HepG2 (cell line): Measurements from ENCODE around the gene CYTH1. TPM values are rescaled to one million over a fixed set of nuclear protein-coding genes. Genes with fewer than 3 reads are reported as not detected.

Experiments
- E2F1 ChIP-seq: sonication (generic); formaldehyde crosslinking; IDR thresholded peaks from 2 replicates; pipeline ENCODE4 v1.5.0; 2020; ENCODE audit warnings: missing genetic modification reagents
- HNRNPL ChIP-seq: fragments of 200-400 bp; formaldehyde crosslinking; IDR thresholded peaks from 2 replicates; pipeline ENCODE4 v1.6.1; 2017; ENCODE audit warnings: mild to moderate bottlenecking, low read depth, low read length
- IKZF4 ChIP-seq: sonication (generic); formaldehyde crosslinking; IDR thresholded peaks from 2 replicates; pipeline ENCODE4 v1.5.1; 2020; ENCODE audit warnings: borderline replicate concordance, mild to moderate bottlenecking, low read depth, missing genetic modification reagents; ENCODE audit errors: not compliant biosample characterization
- IRX3 ChIP-seq: sonication (generic); formaldehyde crosslinking; IDR thresholded peaks from 2 replicates; pipeline ENCODE4 v1.8.1; 2023; ENCODE audit warnings: mild to moderate bottlenecking, low read depth, missing genetic modification reagents, borderline replicate concordance
- NFKBIZ ChIP-seq: IDR thresholded peaks from 2 replicates; pipeline ENCODE4 v1.6.1; 2018; ENCODE audit warnings: missing genetic modification reagents, missing compliant biosample characterization
- PAX8 ChIP-seq: sonication (generic); formaldehyde crosslinking; IDR thresholded peaks from 2 replicates; pipeline ENCODE4 v1.8.0; 2022; ENCODE audit warnings: mild to moderate bottlenecking, missing genetic modification reagents, borderline replicate concordance
- SKI ChIP-seq: fragments of 450-650 bp; IDR thresholded peaks from one replicate; pipeline ENCODE4 v1.6.1; 2018; ENCODE audit warnings: mild to moderate bottlenecking; ENCODE audit not compliant: partially characterized antibody
- SNAPC5 ChIP-seq: sonication (generic); formaldehyde crosslinking; IDR thresholded peaks from 2 replicates; pipeline ENCODE4 v1.8.1; 2023; ENCODE audit warnings: mild to moderate bottlenecking, missing genetic modification reagents, borderline replicate concordance
- TAF1 ChIP-seq: sonication (generic); formaldehyde crosslinking; IDR thresholded peaks from 2 replicates; pipeline ENCODE4 v1.4.0; 2020; ENCODE audit warnings: missing genetic modification reagents
- THAP7 ChIP-seq: sonication (generic); formaldehyde crosslinking; IDR thresholded peaks from 2 replicates; pipeline ENCODE4 v1.8.1; 2023; ENCODE audit warnings: mild to moderate bottlenecking, missing genetic modification reagents
- ZNF274 ChIP-seq: sonication (generic); formaldehyde crosslinking; IDR thresholded peaks from 2 replicates; pipeline ENCODE4 v1.5.1; 2020; ENCODE audit warnings: mild to moderate bottlenecking, missing genetic modification reagents
- ZNF329 ChIP-seq: sonication (generic); formaldehyde crosslinking; IDR thresholded peaks from 2 replicates; pipeline ENCODE4 v1.9.0; 2021; ENCODE audit warnings: low read depth, mild to moderate bottlenecking, missing genetic modification reagents
- ZNF333 ChIP-seq: sonication (generic); formaldehyde crosslinking; IDR thresholded peaks from 2 replicates; pipeline ENCODE4 v1.4.0; 2020; ENCODE audit warnings: mild to moderate bottlenecking, missing genetic modification reagents, borderline replicate concordance
- ZNF678 ChIP-seq: sonication (generic); formaldehyde crosslinking; IDR thresholded peaks from 2 replicates; pipeline ENCODE4 v1.4.0; 2020; ENCODE audit warnings: mild to moderate bottlenecking, missing genetic modification reagents
- ZSCAN22 ChIP-seq: sonication (generic); formaldehyde crosslinking; IDR thresholded peaks from 2 replicates; pipeline ENCODE4 v1.4.0; 2020; ENCODE audit warnings: mild to moderate bottlenecking, missing genetic modification reagents
- polyA plus RNA-seq, 8 experiments: library from polyadenylated mRNA; depleted of rRNA in 3 of 8; stranded (reverse) in 7 of 8; unstranded in 1 of 8; fragments of >200 nt; fragmentation: Illumina TruSeq in 4 of 8; extraction: Trizol in 4 of 8; gene quantifications; 2 replicates each; pipeline versions ENCODE4 v1.2.1 to v1.2.3, GENCODE V29; 2011 to 2016; ENCODE audit warnings: low read depth in 4 of 8, missing spikeins in 1 of 8, mixed read lengths in 1 of 8; ENCODE audit not compliant: insufficient read depth in 1 of 8
- total RNA-seq, 5 experiments: library from RNA; depleted of rRNA; stranded (reverse); fragments of >200 nt; fragmentation: Illumina TruSeq; extraction: Trizol; gene quantifications; 2 replicates each; pipeline ENCODE4 v1.2.3, GENCODE V29; 2016; ENCODE audit warnings: low read depth in 1 of 5
- TF ChIP-seq, protein P1 (sequence below): sonication (generic); formaldehyde crosslinking; IDR thresholded peaks from 2 replicates; pipeline ENCODE4 v1.9.0; 2021; ENCODE audit warnings: missing genetic modification reagents, borderline replicate concordance
- TF ChIP-seq, protein P2 (sequence below): sonication (generic); formaldehyde crosslinking; IDR thresholded peaks from 2 replicates; pipeline ENCODE4 v1.9.0; 2021; ENCODE audit warnings: missing genetic modification reagents, mild to moderate bottlenecking, borderline replicate concordance
- TF ChIP-seq, protein P3 (sequence below): fragments of 450-650 bp; IDR thresholded peaks from 2 replicates; pipeline ENCODE4 v1.6.1; 2017; ENCODE audit warnings: mild to moderate bottlenecking
- TF ChIP-seq, protein P4 (sequence below): sonication (generic); formaldehyde crosslinking; IDR thresholded peaks from 2 replicates; pipeline ENCODE4 v1.5.1; 2020; ENCODE audit warnings: missing genetic modification reagents, mild to moderate bottlenecking, borderline replicate concordance

The CYTH1 gene
- total and polyA plus RNA-seq, 2 of the 13 experiments (the other 11 are each of a cell fraction or from before 2014, with no cell fraction given): 20.1 to 48.9 TPM

DNA sequence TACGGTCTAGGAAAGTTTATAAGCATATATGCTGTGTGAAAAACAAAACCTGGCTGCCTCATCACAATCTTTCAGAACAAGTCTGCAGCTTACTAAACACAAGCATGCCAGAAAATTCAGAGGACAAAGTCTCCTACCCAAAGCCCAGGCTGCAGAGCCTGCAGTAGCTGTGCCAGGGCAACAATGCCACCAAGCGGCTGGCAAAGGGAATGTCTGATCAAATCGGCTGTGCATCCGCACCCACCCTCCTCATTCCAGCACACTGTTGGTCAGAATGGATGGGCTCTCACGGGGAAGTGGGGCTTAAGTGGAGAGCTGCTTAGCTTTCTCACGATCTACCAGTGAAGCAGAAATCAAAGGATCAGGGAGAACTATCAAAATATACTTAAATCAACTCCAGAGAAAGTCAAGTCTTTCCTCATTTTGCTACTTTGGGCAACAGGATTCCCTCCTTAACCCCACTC lies 73.5 kb downstream of the CYTH1 start (continued):
- TF ChIP-seq E2F1 (no peak), IKZF4 (no peak), ZNF678 (CRISPR knock-in tag) (no peak), ZNF333 (CRISPR knock-in tag) (no peak), TAF1 (CRISPR knock-in tag) (no peak), THAP7 (CRISPR knock-in tag) (no peak), SKI (no peak), NFKBIZ (CRISPR knock-in tag) (0 out of 2 replicates have a peak, but pooled peaks have one; percentile 53), ZSCAN22 (CRISPR knock-in tag) (no peak), ZNF329 (CRISPR knock-in tag) (no peak), ZNF274 (CRISPR knock-in tag) (0 out of 2 replicates have a peak, but pooled peaks have one; percentile 59), PAX8 (CRISPR knock-in tag) (no peak), IRX3 (peak; percentile 49; the same call in 1 of the 2 replicates), SNAPC5 (CRISPR knock-in tag) (peak; percentile 63; the same call in 1 of the 2 replicates), HNRNPL (peak; percentile 75; the same call in 1 of the 2 replicates)
- TF ChIP-seq, protein P1, sequence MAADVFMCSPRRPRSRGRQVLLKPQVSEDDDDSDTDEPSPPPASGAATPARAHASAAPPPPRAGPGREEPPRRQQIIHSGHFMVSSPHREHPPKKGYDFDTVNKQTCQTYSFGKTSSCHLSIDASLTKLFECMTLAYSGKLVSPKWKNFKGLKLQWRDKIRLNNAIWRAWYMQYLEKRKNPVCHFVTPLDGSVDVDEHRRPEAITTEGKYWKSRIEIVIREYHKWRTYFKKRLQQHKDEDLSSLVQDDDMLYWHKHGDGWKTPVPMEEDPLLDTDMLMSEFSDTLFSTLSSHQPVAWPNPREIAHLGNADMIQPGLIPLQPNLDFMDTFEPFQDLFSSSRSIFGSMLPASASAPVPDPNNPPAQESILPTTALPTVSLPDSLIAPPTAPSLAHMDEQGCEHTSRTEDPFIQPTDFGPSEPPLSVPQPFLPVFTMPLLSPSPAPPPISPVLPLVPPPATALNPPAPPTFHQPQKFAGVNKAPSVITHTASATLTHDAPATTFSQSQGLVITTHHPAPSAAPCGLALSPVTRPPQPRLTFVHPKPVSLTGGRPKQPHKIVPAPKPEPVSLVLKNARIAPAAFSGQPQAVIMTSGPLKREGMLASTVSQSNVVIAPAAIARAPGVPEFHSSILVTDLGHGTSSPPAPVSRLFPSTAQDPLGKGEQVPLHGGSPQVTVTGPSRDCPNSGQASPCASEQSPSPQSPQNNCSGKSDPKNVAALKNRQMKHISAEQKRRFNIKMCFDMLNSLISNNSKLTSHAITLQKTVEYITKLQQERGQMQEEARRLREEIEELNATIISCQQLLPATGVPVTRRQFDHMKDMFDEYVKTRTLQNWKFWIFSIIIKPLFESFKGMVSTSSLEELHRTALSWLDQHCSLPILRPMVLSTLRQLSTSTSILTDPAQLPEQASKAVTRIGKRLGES (CRISPR knock-in tag): no peak
- TF ChIP-seq, protein P2, sequence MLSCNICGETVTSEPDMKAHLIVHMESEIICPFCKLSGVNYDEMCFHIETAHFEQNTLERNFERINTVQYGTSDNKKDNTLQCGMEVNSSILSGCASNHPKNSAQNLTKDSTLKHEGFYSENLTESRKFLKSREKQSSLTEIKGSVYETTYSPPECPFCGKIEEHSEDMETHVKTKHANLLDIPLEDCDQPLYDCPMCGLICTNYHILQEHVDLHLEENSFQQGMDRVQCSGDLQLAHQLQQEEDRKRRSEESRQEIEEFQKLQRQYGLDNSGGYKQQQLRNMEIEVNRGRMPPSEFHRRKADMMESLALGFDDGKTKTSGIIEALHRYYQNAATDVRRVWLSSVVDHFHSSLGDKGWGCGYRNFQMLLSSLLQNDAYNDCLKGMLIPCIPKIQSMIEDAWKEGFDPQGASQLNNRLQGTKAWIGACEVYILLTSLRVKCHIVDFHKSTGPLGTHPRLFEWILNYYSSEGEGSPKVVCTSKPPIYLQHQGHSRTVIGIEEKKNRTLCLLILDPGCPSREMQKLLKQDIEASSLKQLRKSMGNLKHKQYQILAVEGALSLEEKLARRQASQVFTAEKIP: no peak
- TF ChIP-seq, protein P3, sequence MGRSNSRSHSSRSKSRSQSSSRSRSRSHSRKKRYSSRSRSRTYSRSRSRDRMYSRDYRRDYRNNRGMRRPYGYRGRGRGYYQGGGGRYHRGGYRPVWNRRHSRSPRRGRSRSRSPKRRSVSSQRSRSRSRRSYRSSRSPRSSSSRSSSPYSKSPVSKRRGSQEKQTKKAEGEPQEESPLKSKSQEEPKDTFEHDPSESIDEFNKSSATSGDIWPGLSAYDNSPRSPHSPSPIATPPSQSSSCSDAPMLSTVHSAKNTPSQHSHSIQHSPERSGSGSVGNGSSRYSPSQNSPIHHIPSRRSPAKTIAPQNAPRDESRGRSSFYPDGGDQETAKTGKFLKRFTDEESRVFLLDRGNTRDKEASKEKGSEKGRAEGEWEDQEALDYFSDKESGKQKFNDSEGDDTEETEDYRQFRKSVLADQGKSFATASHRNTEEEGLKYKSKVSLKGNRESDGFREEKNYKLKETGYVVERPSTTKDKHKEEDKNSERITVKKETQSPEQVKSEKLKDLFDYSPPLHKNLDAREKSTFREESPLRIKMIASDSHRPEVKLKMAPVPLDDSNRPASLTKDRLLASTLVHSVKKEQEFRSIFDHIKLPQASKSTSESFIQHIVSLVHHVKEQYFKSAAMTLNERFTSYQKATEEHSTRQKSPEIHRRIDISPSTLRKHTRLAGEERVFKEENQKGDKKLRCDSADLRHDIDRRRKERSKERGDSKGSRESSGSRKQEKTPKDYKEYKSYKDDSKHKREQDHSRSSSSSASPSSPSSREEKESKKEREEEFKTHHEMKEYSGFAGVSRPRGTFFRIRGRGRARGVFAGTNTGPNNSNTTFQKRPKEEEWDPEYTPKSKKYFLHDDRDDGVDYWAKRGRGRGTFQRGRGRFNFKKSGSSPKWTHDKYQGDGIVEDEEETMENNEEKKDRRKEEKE: no peak
- TF ChIP-seq, protein P4, sequence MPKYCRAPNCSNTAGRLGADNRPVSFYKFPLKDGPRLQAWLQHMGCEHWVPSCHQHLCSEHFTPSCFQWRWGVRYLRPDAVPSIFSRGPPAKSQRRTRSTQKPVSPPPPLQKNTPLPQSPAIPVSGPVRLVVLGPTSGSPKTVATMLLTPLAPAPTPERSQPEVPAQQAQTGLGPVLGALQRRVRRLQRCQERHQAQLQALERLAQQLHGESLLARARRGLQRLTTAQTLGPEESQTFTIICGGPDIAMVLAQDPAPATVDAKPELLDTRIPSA: no peak
